Ammon's horn (tissue), 1 donor: Measurements from ENCODE around the gene TRIM25.

ENCODE experiments used
- DNase-seq: peaks from one replicate; pipeline ENCODE4 v3.0.0-alpha.2; 2016; ENCODE audit warnings: low spot score

The TRIM25 gene

GRCh38 chr17:56866496-56866895 lies 47.4 kb downstream of the TRIM25 start:
- no peak for DNase-seq

GRCh38 chr17:56866076-56866475 lies 47.8 kb downstream of the TRIM25 start:
- no peak for DNase-seq

GRCh38 chr17:56863974-56864373 lies 49.9 kb downstream of the TRIM25 start:
- no peak for DNase-seq

- no peak for DNase-seq
Measured at GRCh38 chr17:56861899-56862298, 52.0 kb downstream of the TRIM25 start.

- no peak for DNase-seq
Measured at GRCh38 chr17:56851008-56851407, 62.8 kb downstream of the TRIM25 start.

- DNase-seq: no peak
Measured at GRCh38 chr17:56850591-56850990, 63.3 kb downstream of the TRIM25 start.

- DNase-seq: no peak
Measured at GRCh38 chr17:56849131-56849530, 64.7 kb downstream of the TRIM25 start.

GRCh38 chr17:56847106-56847505 lies 66.7 kb downstream of the TRIM25 start:
- DNase-seq: no peak

- DNase-seq: no peak
Measured at GRCh38 chr17:56845934-56846333, 67.9 kb downstream of the TRIM25 start.

GRCh38 chr17:56842577-56842976 lies 71.3 kb downstream of the TRIM25 start:
- DNase-seq: no peak

GRCh38 chr17:56838687-56839086 lies 75.2 kb downstream of the TRIM25 start:
- no peak for DNase-seq
